Measurements from ENCODE around the gene UFSP1. TPM values are rescaled to one million over a fixed set of nuclear protein-coding genes. Genes with fewer than 3 reads are reported as not detected.

The UFSP1 gene
- total and polyA plus RNA-seq, 4 donors: 1.5 to 6.2 (median 5.5) TPM

DNA sequence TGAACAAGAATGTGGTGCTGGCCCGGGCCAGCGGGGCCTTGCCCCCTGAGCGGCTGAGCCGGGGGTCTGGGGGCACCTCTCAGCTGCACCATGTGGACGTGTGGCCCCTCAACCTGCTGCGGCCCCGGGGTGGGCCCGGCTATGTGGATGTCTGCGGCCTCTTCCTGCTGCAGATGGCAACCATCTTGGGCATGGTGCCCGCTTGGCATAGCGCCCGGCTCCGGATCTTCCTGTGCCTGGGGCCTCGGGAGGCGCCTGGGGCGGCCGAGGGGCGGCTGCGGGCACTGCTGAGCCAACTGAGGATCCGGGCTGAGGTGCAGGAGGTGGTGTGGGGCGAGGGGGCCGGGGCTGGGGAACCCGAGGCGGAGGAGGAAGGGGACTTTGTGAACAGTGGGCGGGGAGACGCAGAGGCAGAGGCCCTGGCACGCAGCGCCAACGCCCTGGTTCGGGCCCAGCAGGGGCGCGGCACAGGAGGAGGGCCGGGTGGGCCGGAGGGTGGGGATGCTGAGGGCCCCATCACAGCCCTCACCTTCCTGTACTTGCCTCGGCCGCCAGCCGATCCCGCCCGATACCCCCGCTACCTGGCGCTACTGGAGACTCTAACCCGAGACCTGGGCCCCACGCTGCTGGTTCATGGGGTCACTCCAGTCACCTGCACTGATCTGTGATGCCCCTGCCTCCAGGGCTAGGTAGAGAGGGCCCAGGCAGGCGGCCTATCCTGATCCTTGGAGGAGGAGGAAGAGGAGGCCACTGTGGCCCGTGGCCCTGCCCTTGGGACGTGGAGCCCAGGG is 23.4 kb downstream of the UFSP1 start:
- H3K36me3 ChIP-seq (ENCODE audit: control insufficient read depth in 4 of 4, insufficient read depth in 4 of 4, low read length in 4 of 4): peaks cover 0 to 22% (median 7%) of the 10 kb centered on the region in 4 donors
- peak overlapping the region in 1 of 2 donors; percentile 86 for H3K9ac ChIP-seq (ENCODE audit: insufficient read depth in 1 of 2, low read length in 2 of 2)
- TF ChIP-seq, protein P1, sequence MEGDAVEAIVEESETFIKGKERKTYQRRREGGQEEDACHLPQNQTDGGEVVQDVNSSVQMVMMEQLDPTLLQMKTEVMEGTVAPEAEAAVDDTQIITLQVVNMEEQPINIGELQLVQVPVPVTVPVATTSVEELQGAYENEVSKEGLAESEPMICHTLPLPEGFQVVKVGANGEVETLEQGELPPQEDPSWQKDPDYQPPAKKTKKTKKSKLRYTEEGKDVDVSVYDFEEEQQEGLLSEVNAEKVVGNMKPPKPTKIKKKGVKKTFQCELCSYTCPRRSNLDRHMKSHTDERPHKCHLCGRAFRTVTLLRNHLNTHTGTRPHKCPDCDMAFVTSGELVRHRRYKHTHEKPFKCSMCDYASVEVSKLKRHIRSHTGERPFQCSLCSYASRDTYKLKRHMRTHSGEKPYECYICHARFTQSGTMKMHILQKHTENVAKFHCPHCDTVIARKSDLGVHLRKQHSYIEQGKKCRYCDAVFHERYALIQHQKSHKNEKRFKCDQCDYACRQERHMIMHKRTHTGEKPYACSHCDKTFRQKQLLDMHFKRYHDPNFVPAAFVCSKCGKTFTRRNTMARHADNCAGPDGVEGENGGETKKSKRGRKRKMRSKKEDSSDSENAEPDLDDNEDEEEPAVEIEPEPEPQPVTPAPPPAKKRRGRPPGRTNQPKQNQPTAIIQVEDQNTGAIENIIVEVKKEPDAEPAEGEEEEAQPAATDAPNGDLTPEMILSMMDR (IDR thresholded peaks at IDR 0.05; ENCODE audit: control extremely low read depth, extremely low read depth): no peak
- H3K27ac ChIP-seq (ENCODE audit: low read depth in 1 of 2, low read length in 1 of 2): peak overlapping the region in 1 of 2 donors; percentile 72
- H3K9me3 ChIP-seq (ENCODE audit: control insufficient read depth in 4 of 4, insufficient read depth in 3 of 4, low read length in 3 of 4): no peaks in the 10 kb centered on the region
- 29% methylated on average over 37 to 46 of the region's 46 CpGs for whole genome bisulfite sequencing, 2 donors
- ATAC-seq (ENCODE audit: insufficient read depth, low FRiP score) (peak; percentile 43), DNase-seq (peak in 1 of 3 donors; percentile 27)
- H3K4me1 ChIP-seq (ENCODE audit: control insufficient read depth in 5 of 5, insufficient read depth in 5 of 5, low read length in 5 of 5): peaks cover 0 to 19% (median 7%) of the 10 kb centered on the region in 5 donors
- H3K4me3 ChIP-seq: peak overlapping the region; percentile 25
- no peaks in the 10 kb centered on the region for H3K27me3 ChIP-seq (ENCODE audit: control insufficient read depth in 3 of 3, insufficient read depth in 3 of 3, low read length in 2 of 3)

DNA sequence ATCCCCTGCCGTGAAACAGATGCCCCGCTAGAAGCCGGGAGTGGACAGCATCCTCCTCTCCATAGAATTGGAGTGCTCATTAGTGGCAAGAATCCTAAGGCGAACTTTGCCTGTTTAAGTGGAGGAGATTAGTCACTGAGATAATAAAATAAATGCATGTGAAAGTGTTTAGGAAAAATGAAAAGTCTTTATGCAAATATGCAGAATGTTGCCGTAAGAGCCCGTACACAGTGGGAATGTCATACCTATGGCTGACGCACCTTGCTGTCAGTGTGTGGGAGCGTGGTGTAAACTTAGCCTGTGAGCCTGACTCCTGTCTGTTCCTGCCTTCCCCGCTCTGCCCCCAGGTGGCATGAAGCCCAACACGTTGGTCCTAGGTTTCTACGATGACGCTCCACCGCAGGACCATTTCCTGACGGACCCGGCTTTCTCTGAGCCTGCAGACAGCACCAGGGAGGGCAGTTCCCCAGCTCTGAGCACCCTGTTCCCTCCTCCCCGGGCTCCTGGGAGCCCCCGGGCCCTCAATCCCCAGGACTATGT is 24.1 kb downstream of the UFSP1 start:
- DNase-seq (no peak), ATAC-seq (ENCODE audit: insufficient read depth, low FRiP score) (peak; percentile 1)
- TF ChIP-seq, protein P1 (IDR thresholded peaks at IDR 0.05; ENCODE audit: control extremely low read depth, extremely low read depth): no peak
- no peaks in the 10 kb centered on the region for H3K9me3 ChIP-seq (ENCODE audit: control insufficient read depth in 4 of 4, insufficient read depth in 3 of 4, low read length in 3 of 4)
- H3K4me3 ChIP-seq: no peak overlapping the region
- peak overlapping the region in 1 of 2 donors; percentile 72 for H3K27ac ChIP-seq (ENCODE audit: low read depth in 1 of 2, low read length in 1 of 2)
- peaks cover 0 to 25% (median 4%) of the 10 kb centered on the region in 4 donors for H3K36me3 ChIP-seq (ENCODE audit: control insufficient read depth in 4 of 4, insufficient read depth in 4 of 4, low read length in 4 of 4)
- no peak overlapping the region for H3K9ac ChIP-seq (ENCODE audit: insufficient read depth in 1 of 2, low read length in 2 of 2)
- 54 to 62% methylated on average over 17 of the region's 17 CpGs for WGBS, 2 donors
- peaks cover 0 to 19% (median 7%) of the 10 kb centered on the region in 5 donors for H3K4me1 ChIP-seq (ENCODE audit: control insufficient read depth in 5 of 5, insufficient read depth in 5 of 5, low read length in 5 of 5)
- no peaks in the 10 kb centered on the region for H3K27me3 ChIP-seq (ENCODE audit: control insufficient read depth in 3 of 3, insufficient read depth in 3 of 3, low read length in 2 of 3)

DNA sequence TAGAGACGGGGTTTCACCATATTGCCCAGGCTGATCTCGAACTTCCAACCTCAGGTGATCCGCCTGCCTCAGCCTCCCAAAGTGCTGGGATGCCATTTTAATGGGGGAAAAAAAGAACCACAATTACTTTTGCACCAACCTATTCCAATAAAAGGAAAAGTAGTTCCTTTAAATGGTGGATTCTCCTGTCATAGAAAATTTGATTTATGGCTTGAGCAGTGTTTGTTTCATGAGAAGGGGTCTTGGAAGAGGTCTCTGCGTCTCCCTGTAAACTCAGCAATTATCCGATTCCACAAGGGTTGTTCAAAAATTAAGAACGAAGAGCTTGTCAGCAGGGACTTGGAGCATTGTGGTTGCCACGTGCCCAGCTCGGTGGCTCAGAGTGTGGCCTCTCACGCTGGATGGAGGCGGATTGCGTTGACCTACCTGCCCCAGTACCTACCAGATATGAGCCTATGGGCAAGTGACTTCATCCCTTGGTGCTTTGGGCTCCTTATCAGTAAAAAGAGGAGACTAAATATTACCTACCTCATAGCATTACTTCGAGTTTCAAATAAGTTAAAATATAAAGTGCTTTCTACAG is 25.2 kb downstream of the UFSP1 start:
- no peak overlapping the region for H3K9ac ChIP-seq (ENCODE audit: insufficient read depth in 1 of 2, low read length in 2 of 2)
- H3K36me3 ChIP-seq (ENCODE audit: control insufficient read depth in 4 of 4, insufficient read depth in 4 of 4, low read length in 4 of 4): peaks cover 0 to 29% (median 7%) of the 10 kb centered on the region in 4 donors
- WGBS, 2 donors: 85 to 90% methylated on average over 12 of the region's 12 CpGs
- peaks cover 0 to 19% (median 7%) of the 10 kb centered on the region in 5 donors for H3K4me1 ChIP-seq (ENCODE audit: control insufficient read depth in 5 of 5, insufficient read depth in 5 of 5, low read length in 5 of 5)
- H3K27me3 ChIP-seq (ENCODE audit: control insufficient read depth in 3 of 3, insufficient read depth in 3 of 3, low read length in 2 of 3): no peaks in the 10 kb centered on the region
- no peak overlapping the region for H3K4me3 ChIP-seq
- H3K9me3 ChIP-seq (ENCODE audit: control insufficient read depth in 4 of 4, insufficient read depth in 3 of 4, low read length in 3 of 4): no peaks in the 10 kb centered on the region
- no peak for ATAC-seq (ENCODE audit: insufficient read depth, low FRiP score)
- DNase-seq: no peak
- TF ChIP-seq, protein P1 (IDR thresholded peaks at IDR 0.05; ENCODE audit: control extremely low read depth, extremely low read depth): no peak
- H3K27ac ChIP-seq (ENCODE audit: low read depth in 1 of 2, low read length in 1 of 2): no peak overlapping the region

All from lung (tissue), 12 donors.